WTC11 (cell line): ENCODE measurements around the gene BOLA3. TPM values are rescaled to one million over a fixed set of nuclear protein-coding genes. Genes with fewer than 3 reads are reported as not detected.

Source experiments
- ATAC-seq: fragments of 200-7000 bp; cut with Tn5 transposase; 2 replicates; pipeline ENCODE4 v1.10.0; 2021; ENCODE audit warnings: mild to moderate bottlenecking, moderate library complexity
- CTCF ChIA-PET: fragments of 300-600 bp; sonication (Branson Sonifier 250); formaldehyde crosslinking; loops from one replicate; lab custom pipeline; 2021; ENCODE audit warnings: antibody characterized with exemption; lab: Charles Lee
- POLR2A ChIA-PET: fragments of 350-600 bp; sonication (Branson Sonifier 250); formaldehyde crosslinking; loops from one replicate; lab custom pipeline; 2021; ENCODE audit warnings: antibody characterized with exemption; lab: Charles Lee
- DNase-seq: peaks from one replicate; pipeline ENCODE4 v3.0.0; 2021; ENCODE audit warnings: low spot score
- H3K27ac Mint-ChIP-seq: 2 replicates; pipeline ENCODE4 v1.8.0; 2021; ENCODE audit warnings: mixed read lengths
- H3K27me3 Mint-ChIP-seq: 2 replicates; pipeline ENCODE4 v1.8.0; 2021; ENCODE audit warnings: low read depth, mild to moderate bottlenecking, moderate library complexity, mixed read lengths
- H3K36me3 Mint-ChIP-seq: 2 replicates; pipeline ENCODE4 v1.8.0; 2021; ENCODE audit warnings: mixed read lengths
- H3K4me1 Mint-ChIP-seq: 2 replicates; pipeline ENCODE4 v1.8.0; 2022; ENCODE audit warnings: mixed read lengths
- H3K4me3 Mint-ChIP-seq: 2 replicates; pipeline ENCODE4 v1.8.0; 2021; ENCODE audit warnings: mild to moderate bottlenecking, moderate library complexity, mixed read lengths
- H3K9me3 Mint-ChIP-seq: 2 replicates; pipeline ENCODE4 v1.8.0; 2021; ENCODE audit warnings: mixed read lengths
- CREB1 ChIP-seq: sonication (generic); formaldehyde crosslinking; IDR thresholded peaks from 2 replicates; pipeline ENCODE4 v1.8.0; 2023; ENCODE audit warnings: mild to moderate bottlenecking, missing genetic modification reagents
- ETV6 ChIP-seq: sonication (generic); formaldehyde crosslinking; IDR thresholded peaks from 2 replicates; pipeline ENCODE4 v1.8.1; 2022; ENCODE audit warnings: mild to moderate bottlenecking, missing genetic modification reagents
- GRHL2 ChIP-seq: fragments of 250-450 bp; sonication (Bioruptor Pico); IDR thresholded peaks from 2 replicates; pipeline ENCODE4 v1.8.0; 2022; ENCODE audit warnings: mild to moderate bottlenecking, moderate library complexity; ENCODE audit not compliant: insufficient replicate concordance, severe bottlenecking
- GTF2I ChIP-seq: fragments of 250-450 bp; sonication (Bioruptor Pico); conservative IDR thresholded peaks from 2 replicates; pipeline ENCODE4 v1.4.0; 2021; ENCODE audit warnings: mild to moderate bottlenecking
- IRF2 ChIP-seq: sonication (generic); formaldehyde crosslinking; IDR thresholded peaks from 2 replicates; pipeline ENCODE4 v1.8.0; 2022; ENCODE audit warnings: low read depth, missing genetic modification reagents, borderline replicate concordance
- NR2C2 ChIP-seq: sonication (generic); formaldehyde crosslinking; IDR thresholded peaks from 2 replicates; pipeline ENCODE4 v1.8.0; 2022; ENCODE audit warnings: mild to moderate bottlenecking, missing genetic modification reagents
- PRRX2 ChIP-seq: fragments of 250-450 bp; sonication (Bioruptor Pico); IDR thresholded peaks from 2 replicates; pipeline ENCODE4 v1.8.0; 2021; ENCODE audit warnings: mild to moderate bottlenecking
- ZNF219 ChIP-seq: sonication (generic); formaldehyde crosslinking; IDR thresholded peaks from 2 replicates; pipeline ENCODE4 v1.8.0; 2023; ENCODE audit warnings: missing genetic modification reagents, mild to moderate bottlenecking, borderline replicate concordance
- ZNF232 ChIP-seq: sonication (generic); formaldehyde crosslinking; IDR thresholded peaks from 2 replicates; pipeline ENCODE4 v1.8.0; 2022; ENCODE audit warnings: mild to moderate bottlenecking, missing genetic modification reagents
- total RNA-seq: library from RNA; stranded (reverse); gene quantifications from 3 replicates; pipeline ENCODE4 v1.2.3, GENCODE V29; 2021
- TF ChIP-seq, protein P1 (sequence below): sonication (generic); formaldehyde crosslinking; IDR thresholded peaks from 2 replicates; pipeline ENCODE4 v1.8.1; 2022; ENCODE audit warnings: mild to moderate bottlenecking, missing genetic modification reagents, moderate library complexity, borderline replicate concordance
- TF ChIP-seq, protein P2 (sequence below): sonication (generic); formaldehyde crosslinking; IDR thresholded peaks from 2 replicates; pipeline ENCODE4 v1.8.1; 2022; ENCODE audit warnings: low read depth, missing genetic modification reagents, borderline replicate concordance
- TF ChIP-seq, protein P3 (sequence below): sonication (generic); formaldehyde crosslinking; IDR thresholded peaks from 2 replicates; pipeline ENCODE4 v1.8.1; 2022; ENCODE audit warnings: mild to moderate bottlenecking, moderate library complexity, missing genetic modification reagents
- TF ChIP-seq, protein P4 (sequence below): fragments of 250-450 bp; sonication (Bioruptor Pico); IDR thresholded peaks from 2 replicates; pipeline ENCODE4 v2.1.2; 2022; ENCODE audit warnings: mild to moderate bottlenecking, moderate library complexity
- TF ChIP-seq, protein P5 (sequence below): sonication (generic); formaldehyde crosslinking; IDR thresholded peaks from 2 replicates; pipeline ENCODE4 v1.8.0; 2023; ENCODE audit warnings: missing genetic modification reagents, mild to moderate bottlenecking, borderline replicate concordance

Gene BOLA3
- total RNA-seq, 1 experiment from 2014 or later: 58.2 TPM

DNA sequence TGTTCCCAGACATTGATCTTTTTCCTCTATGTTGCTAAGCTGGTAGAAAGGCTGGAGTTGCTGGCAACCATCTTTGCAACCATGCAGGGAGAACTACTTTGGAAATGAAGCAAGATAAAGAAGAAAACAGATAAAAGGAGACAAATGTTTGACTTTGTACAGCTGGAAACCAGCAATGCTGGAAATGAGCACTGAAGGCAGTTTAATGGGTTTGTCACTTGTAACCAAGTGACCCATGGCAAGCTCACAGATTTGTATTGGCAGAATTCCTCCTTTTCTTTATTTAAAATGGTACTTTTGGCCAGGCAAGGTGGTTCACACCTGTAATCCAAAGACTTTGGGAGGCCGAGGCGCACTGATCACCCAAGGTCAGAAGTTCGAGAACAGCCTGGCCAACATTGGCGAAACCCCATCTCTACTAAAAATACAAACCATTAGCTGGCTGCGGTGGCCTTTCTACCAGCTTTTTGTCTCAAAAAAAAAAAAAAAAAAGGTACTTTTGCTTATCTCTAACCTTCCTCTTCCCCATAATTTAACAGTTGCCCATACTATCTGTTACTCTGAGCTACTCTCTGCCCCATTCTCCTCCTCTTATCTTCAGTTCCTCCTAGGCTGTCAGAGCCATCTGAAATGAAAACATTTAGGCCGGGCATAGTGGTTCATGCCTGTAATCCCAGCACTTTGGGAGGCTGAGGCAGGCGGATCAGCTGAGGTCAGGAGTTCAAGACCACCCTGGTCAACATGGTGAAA is 2.0 kb upstream of the BOLA3 start (continued):
- no peak for TF ChIP-seq ZNF232 (CRISPR knock-in tag)
- TF ChIP-seq, protein P1, sequence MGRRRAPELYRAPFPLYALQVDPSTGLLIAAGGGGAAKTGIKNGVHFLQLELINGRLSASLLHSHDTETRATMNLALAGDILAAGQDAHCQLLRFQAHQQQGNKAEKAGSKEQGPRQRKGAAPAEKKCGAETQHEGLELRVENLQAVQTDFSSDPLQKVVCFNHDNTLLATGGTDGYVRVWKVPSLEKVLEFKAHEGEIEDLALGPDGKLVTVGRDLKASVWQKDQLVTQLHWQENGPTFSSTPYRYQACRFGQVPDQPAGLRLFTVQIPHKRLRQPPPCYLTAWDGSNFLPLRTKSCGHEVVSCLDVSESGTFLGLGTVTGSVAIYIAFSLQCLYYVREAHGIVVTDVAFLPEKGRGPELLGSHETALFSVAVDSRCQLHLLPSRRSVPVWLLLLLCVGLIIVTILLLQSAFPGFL (CRISPR knock-in tag): no peak
- TF ChIP-seq ZNF219 (CRISPR knock-in tag): no peak
- TF ChIP-seq, protein P2, sequence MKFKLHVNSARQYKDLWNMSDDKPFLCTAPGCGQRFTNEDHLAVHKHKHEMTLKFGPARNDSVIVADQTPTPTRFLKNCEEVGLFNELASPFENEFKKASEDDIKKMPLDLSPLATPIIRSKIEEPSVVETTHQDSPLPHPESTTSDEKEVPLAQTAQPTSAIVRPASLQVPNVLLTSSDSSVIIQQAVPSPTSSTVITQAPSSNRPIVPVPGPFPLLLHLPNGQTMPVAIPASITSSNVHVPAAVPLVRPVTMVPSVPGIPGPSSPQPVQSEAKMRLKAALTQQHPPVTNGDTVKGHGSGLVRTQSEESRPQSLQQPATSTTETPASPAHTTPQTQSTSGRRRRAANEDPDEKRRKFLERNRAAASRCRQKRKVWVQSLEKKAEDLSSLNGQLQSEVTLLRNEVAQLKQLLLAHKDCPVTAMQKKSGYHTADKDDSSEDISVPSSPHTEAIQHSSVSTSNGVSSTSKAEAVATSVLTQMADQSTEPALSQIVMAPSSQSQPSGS (CRISPR knock-in tag): no peak

DNA sequence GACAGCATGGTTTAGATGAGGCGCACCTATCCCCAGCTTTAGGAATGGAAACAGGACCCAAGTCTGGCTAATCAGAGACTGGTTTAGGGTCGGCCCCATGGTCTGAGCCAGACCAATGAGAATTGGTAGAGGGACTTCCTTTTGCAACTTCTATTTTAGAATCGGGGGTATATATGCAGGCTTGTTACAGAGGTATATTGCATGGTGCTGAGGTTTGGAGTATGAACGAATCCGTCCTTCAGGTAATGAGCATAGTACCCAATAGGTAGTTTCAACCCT is 1.5 kb upstream of the BOLA3 start:
- ChIA-PET POLR2A (interaction anchor here (1.4 to 2.1 kb wide), 2 partner anchors 29 to 49 kb away, joined by 4 to 12 read pairs; partner anchors contain the start of genes MOB1A and MTHFD2), CTCF (interaction anchor here (0.8 to 4.5 kb wide), 9 partner anchors 10 to 325 kb away, joined by 3 to 29 read pairs (median 8); partner anchors contain the start of gene MOB1A)
- Mint-ChIP-seq H3K27ac (no peak overlapping the region), H3K27me3 (no peaks in the 10 kb centered on the region), H3K9me3 (no peaks in the 10 kb centered on the region), H3K4me3 (no peak overlapping the region), H3K36me3 (peaks cover 13% of the 10 kb centered on the region; the same call in 1 of the 2 replicates), H3K4me1 (peaks cover 9% of the 10 kb centered on the region; the same call in 1 of the 2 replicates)
- TF ChIP-seq CREB1 (CRISPR knock-in tag): no peak
- TF ChIP-seq IRF2 (CRISPR knock-in tag): no peak
- TF ChIP-seq, protein P3, sequence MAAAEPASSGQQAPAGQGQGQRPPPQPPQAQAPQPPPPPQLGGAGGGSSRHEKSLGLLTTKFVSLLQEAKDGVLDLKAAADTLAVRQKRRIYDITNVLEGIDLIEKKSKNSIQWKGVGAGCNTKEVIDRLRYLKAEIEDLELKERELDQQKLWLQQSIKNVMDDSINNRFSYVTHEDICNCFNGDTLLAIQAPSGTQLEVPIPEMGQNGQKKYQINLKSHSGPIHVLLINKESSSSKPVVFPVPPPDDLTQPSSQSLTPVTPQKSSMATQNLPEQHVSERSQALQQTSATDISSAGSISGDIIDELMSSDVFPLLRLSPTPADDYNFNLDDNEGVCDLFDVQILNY (CRISPR knock-in tag): no peak
- TF ChIP-seq, protein P4, sequence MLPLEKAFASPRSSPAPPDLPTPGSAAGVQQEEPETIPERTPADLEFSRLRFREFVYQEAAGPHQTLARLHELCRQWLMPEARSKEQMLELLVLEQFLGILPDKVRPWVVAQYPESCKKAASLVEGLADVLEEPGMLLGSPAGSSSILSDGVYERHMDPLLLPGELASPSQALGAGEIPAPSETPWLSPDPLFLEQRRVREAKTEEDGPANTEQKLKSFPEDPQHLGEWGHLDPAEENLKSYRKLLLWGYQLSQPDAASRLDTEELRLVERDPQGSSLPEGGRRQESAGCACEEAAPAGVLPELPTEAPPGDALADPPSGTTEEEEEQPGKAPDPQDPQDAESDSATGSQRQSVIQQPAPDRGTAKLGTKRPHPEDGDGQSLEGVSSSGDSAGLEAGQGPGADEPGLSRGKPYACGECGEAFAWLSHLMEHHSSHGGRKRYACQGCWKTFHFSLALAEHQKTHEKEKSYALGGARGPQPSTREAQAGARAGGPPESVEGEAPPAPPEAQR (CRISPR knock-in tag): no peak
- no peak for TF ChIP-seq NR2C2 (CRISPR knock-in tag)
- TF ChIP-seq ETV6: no peak
- TF ChIP-seq PRRX2 (CRISPR knock-in tag): no peak
- TF ChIP-seq GRHL2 (CRISPR knock-in tag): no peak
- no peak for TF ChIP-seq GTF2I (CRISPR knock-in tag)
- TF ChIP-seq, protein P5, sequence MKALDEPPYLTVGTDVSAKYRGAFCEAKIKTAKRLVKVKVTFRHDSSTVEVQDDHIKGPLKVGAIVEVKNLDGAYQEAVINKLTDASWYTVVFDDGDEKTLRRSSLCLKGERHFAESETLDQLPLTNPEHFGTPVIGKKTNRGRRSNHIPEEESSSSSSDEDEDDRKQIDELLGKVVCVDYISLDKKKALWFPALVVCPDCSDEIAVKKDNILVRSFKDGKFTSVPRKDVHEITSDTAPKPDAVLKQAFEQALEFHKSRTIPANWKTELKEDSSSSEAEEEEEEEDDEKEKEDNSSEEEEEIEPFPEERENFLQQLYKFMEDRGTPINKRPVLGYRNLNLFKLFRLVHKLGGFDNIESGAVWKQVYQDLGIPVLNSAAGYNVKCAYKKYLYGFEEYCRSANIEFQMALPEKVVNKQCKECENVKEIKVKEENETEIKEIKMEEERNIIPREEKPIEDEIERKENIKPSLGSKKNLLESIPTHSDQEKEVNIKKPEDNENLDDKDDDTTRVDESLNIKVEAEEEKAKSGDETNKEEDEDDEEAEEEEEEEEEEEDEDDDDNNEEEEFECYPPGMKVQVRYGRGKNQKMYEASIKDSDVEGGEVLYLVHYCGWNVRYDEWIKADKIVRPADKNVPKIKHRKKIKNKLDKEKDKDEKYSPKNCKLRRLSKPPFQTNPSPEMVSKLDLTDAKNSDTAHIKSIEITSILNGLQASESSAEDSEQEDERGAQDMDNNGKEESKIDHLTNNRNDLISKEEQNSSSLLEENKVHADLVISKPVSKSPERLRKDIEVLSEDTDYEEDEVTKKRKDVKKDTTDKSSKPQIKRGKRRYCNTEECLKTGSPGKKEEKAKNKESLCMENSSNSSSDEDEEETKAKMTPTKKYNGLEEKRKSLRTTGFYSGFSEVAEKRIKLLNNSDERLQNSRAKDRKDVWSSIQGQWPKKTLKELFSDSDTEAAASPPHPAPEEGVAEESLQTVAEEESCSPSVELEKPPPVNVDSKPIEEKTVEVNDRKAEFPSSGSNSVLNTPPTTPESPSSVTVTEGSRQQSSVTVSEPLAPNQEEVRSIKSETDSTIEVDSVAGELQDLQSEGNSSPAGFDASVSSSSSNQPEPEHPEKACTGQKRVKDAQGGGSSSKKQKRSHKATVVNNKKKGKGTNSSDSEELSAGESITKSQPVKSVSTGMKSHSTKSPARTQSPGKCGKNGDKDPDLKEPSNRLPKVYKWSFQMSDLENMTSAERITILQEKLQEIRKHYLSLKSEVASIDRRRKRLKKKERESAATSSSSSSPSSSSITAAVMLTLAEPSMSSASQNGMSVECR (CRISPR knock-in tag): no peak
- ATAC-seq (no peak), DNase-seq (no peak)
